DMS114 treated with DMSO at 0.1 percent for 48 hours (cell line): ENCODE measurements around the gene DEFB114.
"Not testable (repeated sequence)": the region's sequence is repeated elsewhere in the genome, so short reads cannot be mapped to it uniquely, and the experiment has no call there.

Experiments
- DNase-seq: peaks from one replicate; lab custom pipeline; 2025; ENCODE audit not compliant: unreplicated experiment; lab: John Stamatoyannopoulos, UW

DEFB114 gene, protein sequence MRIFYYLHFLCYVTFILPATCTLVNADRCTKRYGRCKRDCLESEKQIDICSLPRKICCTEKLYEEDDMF

GRCh38 chr6:49964064-49964463, at the start of gene DEFB114:
TSS of gene DEFB114 (minus strand) at chr6:49964164. CDS start at chr6:49964105, 59 bp downstream.
- DNase-seq = no peak

DNA sequence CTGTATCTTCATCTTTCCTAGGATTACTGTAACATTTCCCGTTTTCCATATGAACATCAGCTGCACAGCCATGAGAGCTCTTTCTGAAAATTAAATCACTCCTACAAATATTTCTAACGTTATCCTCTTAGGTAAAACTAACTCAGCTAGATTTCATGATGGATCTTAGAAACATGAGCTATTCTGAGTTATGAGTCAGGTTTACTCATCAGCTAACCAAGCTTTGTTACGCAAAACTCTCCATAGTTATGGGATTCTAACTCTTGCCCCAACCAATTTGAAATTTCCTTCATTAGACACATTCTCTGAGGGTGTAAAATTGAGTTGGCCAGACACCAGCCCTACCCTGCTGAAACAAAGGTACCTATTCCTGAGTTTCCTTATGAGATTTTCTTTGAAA, 43.9 kb upstream of the DEFB114 start:
- no peak for DNase-seq

DNA sequence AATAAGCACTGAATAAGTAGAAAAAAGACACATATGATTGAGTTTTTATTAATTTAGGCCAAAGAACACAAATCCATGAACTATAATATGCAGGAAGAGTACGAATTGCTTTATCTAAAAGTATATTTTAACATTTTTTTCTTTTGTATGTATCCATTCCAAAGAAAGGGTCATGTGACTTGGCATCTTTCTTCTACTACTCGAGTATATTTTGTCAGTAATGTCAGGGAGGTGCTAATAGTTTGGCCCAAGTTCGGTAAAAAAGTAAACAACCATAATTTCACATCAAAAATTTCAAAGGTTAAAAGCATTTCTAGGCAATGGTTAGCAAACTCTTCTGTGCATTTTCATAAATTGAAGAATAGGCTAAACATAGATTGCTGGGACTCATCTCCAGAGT, 39.2 kb upstream of the DEFB114 start:
- DNase-seq = no peak

- DNase-seq = no peak
Measured at GRCh38 chr6:49995278-49995677, 31.3 kb upstream of the DEFB114 start.

GRCh38 chr6:49988900-49989299, 24.9 kb upstream of the DEFB114 start:
- no peak for DNase-seq

DNA sequence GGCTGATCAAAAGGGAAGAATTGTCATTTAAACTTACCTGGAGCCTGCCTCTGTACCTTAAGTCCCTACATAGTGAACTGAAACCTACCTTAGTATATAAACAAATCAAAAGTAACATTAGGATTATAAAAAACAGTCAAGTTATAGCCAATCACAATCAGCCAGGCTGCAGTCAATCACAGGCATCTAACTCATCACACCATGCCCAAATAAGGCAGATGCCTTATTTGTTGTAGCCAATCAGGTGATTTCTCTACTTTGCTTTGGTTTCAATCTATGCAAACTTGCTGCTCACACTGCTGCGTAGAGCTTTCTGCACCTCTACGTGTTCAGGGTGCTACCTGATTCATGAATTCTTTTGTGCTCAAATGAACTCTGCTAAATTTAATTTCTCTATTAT, 23.8 kb upstream of the DEFB114 start:
- no peak for DNase-seq

DNA sequence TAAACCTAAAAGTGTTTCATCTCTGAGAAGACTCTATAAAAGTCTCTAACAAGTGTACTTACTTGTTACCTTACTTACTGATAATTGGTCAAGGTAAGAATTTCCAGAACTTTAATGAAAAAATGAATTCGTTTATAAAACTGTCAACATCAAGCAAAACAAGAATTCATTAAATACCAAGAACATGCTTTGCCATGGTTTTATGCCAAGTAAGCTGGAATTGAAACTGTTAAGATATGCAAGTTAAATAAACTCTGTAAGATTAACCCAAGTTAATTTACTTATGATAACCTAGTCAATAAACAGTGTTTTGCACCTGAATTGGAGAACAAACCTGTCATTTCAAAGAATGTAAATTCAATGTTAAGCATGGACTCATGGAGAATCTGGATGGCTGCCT, 22.6 kb upstream of the DEFB114 start:
- no peak for DNase-seq

DNA sequence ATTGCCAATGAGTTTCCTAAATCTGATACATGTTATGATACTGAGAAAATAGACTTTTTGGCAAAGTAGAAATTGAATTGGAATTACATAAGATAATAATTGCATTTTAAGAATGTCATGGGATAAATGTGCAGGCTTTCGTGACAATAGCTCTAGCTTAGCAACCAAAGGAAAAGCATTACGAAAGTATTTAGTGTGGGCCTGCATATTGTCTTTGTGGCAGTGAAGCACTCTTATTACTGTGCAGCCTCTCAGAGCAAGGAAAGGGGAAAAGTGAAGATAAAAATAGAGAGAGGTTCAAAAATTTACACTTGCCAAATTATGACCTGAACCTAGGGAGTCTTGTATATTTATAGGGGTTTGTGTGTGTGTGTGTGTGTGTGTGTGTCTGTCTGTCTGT, 18.1 kb upstream of the DEFB114 start:
- DNase-seq = no peak

DNA sequence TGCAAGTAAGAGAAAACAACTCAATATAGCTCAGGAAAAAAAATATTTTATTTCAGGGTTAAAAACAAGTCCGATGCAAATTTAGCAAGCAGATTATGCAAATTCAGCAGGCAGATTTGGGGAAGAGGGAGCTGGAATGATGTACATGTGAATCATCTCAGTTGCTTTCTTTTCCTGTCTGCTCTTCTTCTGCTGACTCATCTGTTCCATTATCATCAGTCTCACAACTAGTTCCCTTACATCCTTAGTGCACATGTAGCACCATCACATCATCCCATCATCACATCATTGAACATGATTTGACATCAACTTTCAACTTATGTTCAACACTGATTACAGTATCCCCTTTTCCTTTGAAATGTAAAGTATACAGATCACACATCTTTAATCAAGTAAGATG, 16.9 kb upstream of the DEFB114 start:
- DNase-seq = no peak

DNA sequence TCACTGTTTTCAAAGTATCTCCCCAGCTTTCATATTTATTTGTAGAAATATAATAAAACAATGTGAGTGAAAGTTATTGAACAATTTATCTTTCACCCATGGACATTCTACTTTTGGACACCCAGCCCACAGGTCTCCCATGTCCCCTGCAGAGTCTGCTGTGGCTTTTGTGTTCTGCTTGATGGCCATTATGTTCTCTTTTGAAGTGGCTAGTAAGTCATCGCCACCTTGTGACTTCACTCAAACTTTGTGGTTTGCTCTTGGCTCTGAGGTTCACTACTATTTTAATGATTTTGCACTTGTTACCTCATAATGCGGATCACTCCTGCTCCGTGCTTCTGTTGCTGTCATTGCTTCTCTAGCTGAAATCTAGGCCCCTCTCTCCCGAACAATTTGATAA, 15.6 kb upstream of the DEFB114 start:
- no peak for DNase-seq

- no peak for DNase-seq
Measured at GRCh38 chr6:49978332-49979226, 14.6 kb upstream of the DEFB114 start.

DNA sequence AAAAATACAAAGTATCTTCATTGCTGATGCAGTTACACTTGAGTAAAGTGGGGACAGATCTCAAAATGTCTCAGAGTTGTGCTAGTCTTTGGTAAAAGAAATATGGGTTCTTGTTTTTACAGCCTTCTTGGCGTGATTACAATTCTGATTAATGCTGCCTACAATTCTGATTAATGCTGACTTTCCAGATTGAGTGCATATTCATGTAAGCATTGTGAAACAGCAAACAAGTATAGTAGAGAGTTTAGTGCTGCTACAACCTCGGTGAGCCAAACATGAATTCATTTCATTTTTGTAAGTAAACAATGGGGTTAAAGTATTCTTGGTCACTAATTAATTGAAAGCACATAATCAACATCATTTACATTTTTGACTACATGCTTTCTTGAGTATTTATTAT, 5.6 kb upstream of the DEFB114 start, which contains the start of gene DEFB113:
DEFB113 (minus strand) TSS at position 21 of the 400 bp plus-strand sequence; CDS start at position 21, 0 bp downstream.
- no peak for DNase-seq

DNA sequence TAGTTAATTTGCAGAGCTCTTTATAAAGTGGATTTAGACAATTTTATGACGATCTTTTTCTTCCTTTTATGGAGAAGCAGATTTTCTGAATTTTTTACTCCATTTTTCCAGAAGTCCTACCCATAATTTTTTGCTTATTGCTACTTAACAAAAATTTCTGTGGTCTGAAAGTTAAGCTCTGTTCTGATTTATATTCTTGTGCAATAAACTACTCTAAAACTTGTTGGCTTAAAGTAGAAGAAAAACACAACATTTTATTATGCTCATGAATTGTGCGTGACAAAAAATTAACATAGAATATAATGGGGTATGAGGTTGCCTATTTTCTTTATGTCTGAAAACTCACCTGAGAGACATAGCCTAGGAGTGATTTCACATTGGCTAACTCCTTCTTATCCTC, 2.9 kb upstream of the DEFB114 start:
- no peak for DNase-seq

- DNase-seq = no peak
Measured at GRCh38 chr6:49966334-49966733, 2.4 kb upstream of the DEFB114 start.

DNA sequence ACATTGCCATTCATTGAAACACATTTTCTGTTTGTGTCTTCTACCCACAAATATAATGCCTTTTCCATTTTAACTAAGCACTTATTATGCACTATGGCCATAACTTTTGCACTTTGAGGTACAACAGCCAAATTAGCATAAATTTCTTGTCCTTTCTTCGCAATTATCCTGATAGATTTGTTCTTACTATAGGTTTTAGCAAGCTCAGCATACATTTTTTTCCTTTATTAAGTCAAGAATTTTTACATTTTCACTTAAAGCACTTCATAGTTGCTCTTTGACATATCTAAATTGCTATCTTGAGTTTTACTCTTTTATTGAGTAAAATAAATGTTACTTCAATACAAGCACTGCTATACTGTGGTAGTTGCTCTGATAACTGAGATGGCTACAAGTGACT, 5.8 kb downstream of the DEFB114 start:
- no peak for DNase-seq

- DNase-seq = no peak
Measured at GRCh38 chr6:49955847-49956246, 8.1 kb downstream of the DEFB114 start.

- DNase-seq = no peak
Measured at GRCh38 chr6:49951926-49952325, 12.0 kb downstream of the DEFB114 start.

GRCh38 chr6:49950415-49950751, 13.6 kb downstream of the DEFB114 start:
- no peak for DNase-seq

- no peak for DNase-seq
Measured at GRCh38 chr6:49949062-49949461, 14.9 kb downstream of the DEFB114 start.

GRCh38 chr6:49946835-49947234, 17.1 kb downstream of the DEFB114 start:
- DNase-seq = no peak

DNA sequence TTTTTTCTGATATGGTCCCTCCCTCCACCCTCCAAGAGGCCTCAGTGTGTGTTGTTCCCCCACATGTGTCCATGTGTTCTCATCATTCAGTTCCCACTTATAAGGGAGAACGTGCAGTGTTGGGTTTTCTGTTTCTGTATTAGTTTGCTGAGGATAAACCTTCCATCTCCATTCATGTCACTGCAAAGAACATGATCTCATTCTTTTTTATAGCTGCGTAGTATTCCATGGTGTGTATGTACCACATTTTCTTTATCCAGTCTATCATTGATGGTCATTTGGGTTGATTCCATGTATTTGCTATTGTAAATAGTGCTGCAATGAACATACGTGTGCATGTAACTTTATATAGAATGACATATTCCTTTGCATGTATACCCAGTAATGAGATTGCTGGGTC, 19.9 kb downstream of the DEFB114 start:
- not testable (repeated sequence) for DNase-seq

- no peak for DNase-seq
Measured at GRCh38 chr6:49939993-49940498, 23.9 kb downstream of the DEFB114 start.

GRCh38 chr6:49937811-49938210, 26.2 kb downstream of the DEFB114 start:
- no peak for DNase-seq
